Mesothelial cell of epicardium (in vitro differentiated cells): ENCODE results near the gene PHF20. TPM values are rescaled to one million over a fixed set of nuclear protein-coding genes. Genes with fewer than 3 reads are reported as not detected.
"Not testable (repeated sequence)": the region's sequence is repeated elsewhere in the genome, so short reads cannot be mapped to it uniquely, and the experiment has no call there.

Experiments
- DNase-seq, 2 experiments: peaks; one replicate each; pipeline ENCODE4 v3.0.0; 2021; ENCODE audit warnings: low spot score in 2 of 2; ENCODE audit not compliant: unreplicated experiment in 2 of 2
- H3K27ac Mint-ChIP-seq: 2 replicates; pipeline ENCODE4 v1.8.0; 2021; ENCODE audit warnings: mixed read lengths
- H3K27me3 Mint-ChIP-seq: 2 replicates; pipeline ENCODE4 v1.8.0; 2021; ENCODE audit warnings: low read depth, mixed read lengths
- H3K36me3 Mint-ChIP-seq: 2 replicates; pipeline ENCODE4 v1.8.0; 2021; ENCODE audit warnings: mixed read lengths
- H3K4me1 Mint-ChIP-seq: 2 replicates; pipeline ENCODE4 v1.8.0; 2021; ENCODE audit warnings: mixed read lengths
- H3K4me3 Mint-ChIP-seq: 2 replicates; pipeline ENCODE4 v1.8.0; 2021; ENCODE audit warnings: mild to moderate bottlenecking, moderate library complexity, mixed read lengths
- H3K9me3 Mint-ChIP-seq: 2 replicates; pipeline ENCODE4 v1.8.0; 2021; ENCODE audit warnings: mixed read lengths
- total RNA-seq: library from RNA; stranded (reverse); gene quantifications from 3 replicates; pipeline ENCODE4 v1.2.1, GENCODE V29; 2021
- TF ChIP-seq, protein P1 (sequence below): fragments of 200-600 bp; sonication (generic); IDR thresholded peaks from one replicate; pipeline ENCODE4 v1.5.0; 2021; ENCODE audit warnings: antibody characterized with exemption; ENCODE audit not compliant: unreplicated experiment

Gene PHF20
- total RNA-seq, 1 donor from 2014 or later: 48.6 TPM

DNA sequence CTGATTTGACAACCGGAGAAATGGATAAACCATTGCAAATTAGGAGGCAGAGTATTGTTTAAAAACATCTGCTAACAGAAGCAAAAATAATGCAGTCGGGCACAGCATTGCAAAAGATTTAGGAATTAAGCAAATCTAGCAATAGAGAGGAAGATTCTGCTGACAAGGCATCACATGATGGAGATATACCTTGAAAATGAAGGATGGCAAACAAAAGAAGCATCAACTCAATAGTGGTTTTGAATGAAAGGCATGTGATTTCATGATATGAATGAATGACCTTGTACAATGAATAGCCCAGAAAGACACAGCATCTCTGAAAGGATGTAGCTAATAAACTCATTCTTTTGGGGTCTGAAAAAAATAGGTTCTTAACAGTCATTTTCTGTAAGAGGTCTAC lies 21.2 kb upstream of the PHF20 start:
- Mint-ChIP-seq H3K36me3 (no peaks in the 10 kb centered on the region), H3K9me3 (peaks cover 6% of the 10 kb centered on the region), H3K27ac (no peak overlapping the region), H3K4me3 (no peak overlapping the region), H3K27me3 (peaks cover 3% of the 10 kb centered on the region), H3K4me1 (no peaks in the 10 kb centered on the region)
- TF ChIP-seq, protein P1, sequence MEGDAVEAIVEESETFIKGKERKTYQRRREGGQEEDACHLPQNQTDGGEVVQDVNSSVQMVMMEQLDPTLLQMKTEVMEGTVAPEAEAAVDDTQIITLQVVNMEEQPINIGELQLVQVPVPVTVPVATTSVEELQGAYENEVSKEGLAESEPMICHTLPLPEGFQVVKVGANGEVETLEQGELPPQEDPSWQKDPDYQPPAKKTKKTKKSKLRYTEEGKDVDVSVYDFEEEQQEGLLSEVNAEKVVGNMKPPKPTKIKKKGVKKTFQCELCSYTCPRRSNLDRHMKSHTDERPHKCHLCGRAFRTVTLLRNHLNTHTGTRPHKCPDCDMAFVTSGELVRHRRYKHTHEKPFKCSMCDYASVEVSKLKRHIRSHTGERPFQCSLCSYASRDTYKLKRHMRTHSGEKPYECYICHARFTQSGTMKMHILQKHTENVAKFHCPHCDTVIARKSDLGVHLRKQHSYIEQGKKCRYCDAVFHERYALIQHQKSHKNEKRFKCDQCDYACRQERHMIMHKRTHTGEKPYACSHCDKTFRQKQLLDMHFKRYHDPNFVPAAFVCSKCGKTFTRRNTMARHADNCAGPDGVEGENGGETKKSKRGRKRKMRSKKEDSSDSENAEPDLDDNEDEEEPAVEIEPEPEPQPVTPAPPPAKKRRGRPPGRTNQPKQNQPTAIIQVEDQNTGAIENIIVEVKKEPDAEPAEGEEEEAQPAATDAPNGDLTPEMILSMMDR: no peak
- DNase-seq: no peak

DNA sequence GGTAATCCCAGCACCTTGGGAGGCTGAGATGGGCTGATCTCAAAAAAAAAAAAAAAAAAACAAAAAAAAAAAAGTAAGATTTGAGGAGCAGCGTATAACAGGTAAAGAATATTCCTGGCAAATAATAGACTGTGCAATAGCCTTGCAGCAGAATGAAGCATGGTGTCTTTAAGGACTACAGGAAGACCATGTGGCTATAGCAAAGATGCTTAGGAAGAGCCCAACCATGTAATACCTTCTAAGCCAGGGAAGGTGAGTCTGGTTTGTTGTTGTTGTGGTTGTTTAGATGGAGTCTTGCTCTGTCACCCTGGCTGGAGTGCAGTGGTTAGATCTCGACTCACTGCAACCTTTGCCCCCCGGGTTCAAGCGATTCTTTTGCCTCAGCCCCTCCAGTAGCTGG lies 15.4 kb upstream of the PHF20 start:
- no peak overlapping the region for H3K27ac Mint-ChIP-seq
- no peak for DNase-seq
- peaks cover 6% of the 10 kb centered on the region for H3K9me3 Mint-ChIP-seq
- H3K4me3 Mint-ChIP-seq: no peak overlapping the region
- TF ChIP-seq, protein P1: no peak
- H3K27me3 Mint-ChIP-seq: no peaks in the 10 kb centered on the region
- no peaks in the 10 kb centered on the region for H3K4me1 Mint-ChIP-seq
- no peaks in the 10 kb centered on the region for H3K36me3 Mint-ChIP-seq

DNA sequence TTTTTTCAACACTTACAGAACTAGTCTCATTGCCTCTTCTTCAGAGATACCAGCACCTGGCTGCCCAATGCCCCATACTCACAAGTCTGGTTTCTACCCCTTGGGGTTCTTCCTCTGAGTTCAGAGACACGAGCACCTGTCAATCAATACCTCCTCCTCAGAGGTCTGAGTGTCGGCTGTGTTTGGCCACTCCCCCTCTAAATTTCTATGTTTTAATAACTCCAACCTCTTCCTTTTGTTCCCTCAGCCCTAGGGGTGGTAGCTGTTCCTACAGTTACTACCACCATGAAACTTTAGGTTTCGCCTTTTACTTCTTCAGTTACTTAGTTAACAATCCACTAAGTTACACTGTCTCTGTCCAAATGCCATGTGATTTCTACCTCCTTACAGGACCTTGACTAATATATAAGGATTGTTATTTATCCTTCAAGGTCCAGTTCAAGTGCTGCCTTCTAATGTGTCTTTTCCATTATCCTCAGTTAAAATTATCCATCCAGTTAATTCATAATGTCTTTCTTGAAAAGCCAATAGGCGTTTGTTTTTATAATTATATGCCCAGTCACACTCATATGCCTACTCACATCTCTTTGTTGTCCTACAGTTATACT lies 14.6 kb upstream of the PHF20 start:
- Mint-ChIP-seq H3K4me3 (no peak overlapping the region), H3K4me1 (no peaks in the 10 kb centered on the region)
- TF ChIP-seq, protein P1: no peak

DNA sequence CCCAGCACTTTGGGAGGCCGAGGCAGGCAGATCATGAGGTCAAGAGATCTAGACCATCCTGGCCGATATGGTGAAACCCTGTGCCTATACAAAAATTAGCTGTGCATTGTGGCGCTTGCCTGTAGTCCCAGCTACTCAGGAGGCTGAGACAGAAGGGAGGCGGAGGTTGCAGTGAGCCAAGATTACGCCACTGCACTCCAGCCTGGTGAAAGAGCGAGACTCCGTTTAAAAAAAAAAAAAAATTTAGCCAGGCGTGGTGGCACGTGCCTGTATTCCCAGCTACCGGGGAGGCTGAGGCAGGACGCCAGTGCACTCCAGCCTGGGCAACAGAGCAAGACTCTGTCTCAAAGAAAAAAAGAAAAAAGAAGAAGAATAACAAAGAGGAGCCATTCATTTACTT lies 10.3 kb upstream of the PHF20 start:
- H3K36me3 Mint-ChIP-seq, H3K9me3 Mint-ChIP-seq, H3K4me3 Mint-ChIP-seq, H3K27me3 Mint-ChIP-seq, H3K27ac Mint-ChIP-seq, DNase-seq, H3K4me1 Mint-ChIP-seq: not testable (repeated sequence)

More for the DNA sequence above, 14.6 kb upstream of the PHF20 start:
- Mint-ChIP-seq H3K27ac (no peak overlapping the region), H3K36me3 (no peaks in the 10 kb centered on the region), H3K9me3 (peaks cover 6% of the 10 kb centered on the region), H3K27me3 (no peaks in the 10 kb centered on the region)
- DNase-seq: no peak

DNA sequence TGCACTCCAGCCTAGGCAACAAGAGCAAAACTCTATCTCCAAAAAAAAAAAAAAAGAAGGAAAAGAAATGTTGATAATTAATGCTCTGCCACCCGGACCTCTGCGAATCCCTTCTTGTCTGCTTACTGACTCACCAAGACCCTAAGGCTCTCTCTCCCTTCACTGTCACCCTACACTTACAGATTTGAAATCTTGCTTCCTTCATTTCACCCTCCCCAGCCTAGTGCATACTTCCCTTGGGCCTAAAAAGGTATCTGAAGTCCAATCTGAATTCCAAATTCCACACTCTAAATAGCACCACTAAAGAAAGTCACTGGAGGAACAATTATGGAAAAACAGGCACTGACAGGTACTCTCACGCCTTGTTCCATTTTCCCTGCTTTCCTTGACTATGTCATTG lies 9.4 kb upstream of the PHF20 start:
- Mint-ChIP-seq H3K27me3 (no peaks in the 10 kb centered on the region), H3K27ac (no peak overlapping the region), H3K4me1 (no peaks in the 10 kb centered on the region), H3K4me3 (no peak overlapping the region), H3K9me3 (no peaks in the 10 kb centered on the region), H3K36me3 (no peaks in the 10 kb centered on the region)
- TF ChIP-seq, protein P1: no peak
- DNase-seq: no peak

GRCh38 chr20:35764936-35765335 lies 6.9 kb upstream of the PHF20 start:
- not testable (repeated sequence) for DNase-seq, H3K36me3 Mint-ChIP-seq, H3K4me3 Mint-ChIP-seq, H3K9me3 Mint-ChIP-seq, H3K27ac Mint-ChIP-seq, H3K27me3 Mint-ChIP-seq
- H3K4me1 Mint-ChIP-seq: peaks cover 12% of the 10 kb centered on the region

- H3K27me3 Mint-ChIP-seq: no peaks in the 10 kb centered on the region
- H3K4me1 Mint-ChIP-seq: peaks cover 19% of the 10 kb centered on the region
- H3K27ac Mint-ChIP-seq: no peak overlapping the region
- H3K36me3 Mint-ChIP-seq: no peaks in the 10 kb centered on the region
- TF ChIP-seq, protein P1: no peak
- H3K4me3 Mint-ChIP-seq: no peak overlapping the region
- no peak for DNase-seq
- peaks cover 6% of the 10 kb centered on the region for H3K9me3 Mint-ChIP-seq
These were observed 5.0 kb upstream of the PHF20 start for GRCh38 chr20:35766843-35767242.
